ENCODE measurements around the gene MAP2K7.

Gene MAP2K7

GRCh38 chr19:7865262-7865911, 38.3 kb upstream of the MAP2K7 start:
- no peak overlapping the region for H3K4me3 ChIP-seq (ENCODE audit: low read length)
- no peak for DNase-seq (ENCODE audit: low read depth, low spot score)

DNA sequence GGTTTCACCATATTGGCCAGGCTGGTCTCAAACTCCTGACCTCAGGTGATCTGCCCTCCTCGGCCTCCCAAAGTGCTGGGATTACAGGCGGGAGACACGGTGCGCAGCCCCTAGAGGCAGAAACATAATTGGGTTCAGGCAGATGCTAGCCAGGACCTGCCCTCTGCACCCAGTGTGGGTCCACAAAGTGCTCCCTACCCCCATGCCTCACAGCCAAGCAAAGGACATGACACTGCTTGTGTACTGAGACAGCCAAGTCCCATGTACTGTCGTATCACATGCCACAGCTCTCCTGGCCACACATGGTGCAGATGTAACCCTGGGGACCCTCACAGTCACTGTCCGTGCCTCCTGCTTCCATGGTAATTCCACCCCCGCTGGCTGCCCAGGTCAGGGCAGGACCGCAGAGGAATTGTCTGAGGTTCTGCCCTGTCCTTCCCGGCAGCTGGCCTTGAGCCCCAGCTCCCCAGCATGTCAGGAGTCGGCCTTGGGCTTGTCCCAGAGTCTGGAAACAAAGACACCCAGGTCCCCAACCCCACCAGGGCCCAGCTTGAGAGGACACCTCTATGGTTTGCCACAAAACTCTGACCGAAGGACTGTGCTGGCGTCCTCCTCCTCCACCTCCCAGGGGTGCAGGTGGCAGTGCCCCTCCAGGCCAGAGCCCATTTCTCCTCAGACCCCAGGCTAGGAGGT, 37.1 kb upstream of the MAP2K7 start:
- DNase-seq (ENCODE audit: low read depth, low spot score): no peak

DNA sequence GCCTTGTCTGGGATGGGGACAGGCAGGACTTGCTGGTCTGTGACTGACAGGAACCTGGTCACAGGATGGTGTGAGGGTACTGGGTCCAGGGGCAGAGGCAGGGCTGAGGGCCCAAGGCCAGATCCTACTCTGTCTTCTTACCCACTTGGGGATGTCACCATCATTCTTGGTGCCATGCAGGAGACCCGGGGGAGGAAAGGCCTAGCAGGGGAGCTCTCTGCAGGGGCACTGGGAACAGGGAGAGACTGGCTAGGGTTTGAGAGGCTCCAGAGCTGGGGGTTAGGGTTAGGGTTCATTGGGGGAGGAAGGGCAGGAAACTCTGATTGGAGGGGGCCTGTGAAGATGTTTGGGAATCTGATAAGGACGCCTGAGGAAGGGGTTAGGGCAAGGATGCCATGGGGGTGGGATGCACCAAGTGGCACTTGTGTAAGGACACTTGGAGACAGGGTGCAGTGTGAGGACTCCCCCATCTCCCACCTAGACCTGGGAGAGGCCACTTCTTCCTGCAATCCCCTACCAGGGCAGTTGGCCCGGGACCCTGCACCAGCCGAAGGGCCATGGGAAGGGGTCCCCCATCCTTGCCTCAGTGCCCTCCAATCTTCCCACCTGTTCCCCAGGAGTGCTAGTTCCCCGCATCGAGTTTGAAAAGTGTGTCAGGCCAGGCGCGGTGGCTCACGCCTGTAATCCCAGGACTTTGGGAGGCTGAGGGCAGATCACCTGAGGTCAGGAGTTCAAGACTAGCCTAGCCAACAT, 36.4 kb upstream of the MAP2K7 start:
- H3K4me3 ChIP-seq (ENCODE audit: low read length): no peak overlapping the region
- no peak for DNase-seq (ENCODE audit: low read depth, low spot score)

More for the DNA sequence above, 37.1 kb upstream of the MAP2K7 start:
- no peak overlapping the region for H3K4me3 ChIP-seq (ENCODE audit: low read length)

DNA sequence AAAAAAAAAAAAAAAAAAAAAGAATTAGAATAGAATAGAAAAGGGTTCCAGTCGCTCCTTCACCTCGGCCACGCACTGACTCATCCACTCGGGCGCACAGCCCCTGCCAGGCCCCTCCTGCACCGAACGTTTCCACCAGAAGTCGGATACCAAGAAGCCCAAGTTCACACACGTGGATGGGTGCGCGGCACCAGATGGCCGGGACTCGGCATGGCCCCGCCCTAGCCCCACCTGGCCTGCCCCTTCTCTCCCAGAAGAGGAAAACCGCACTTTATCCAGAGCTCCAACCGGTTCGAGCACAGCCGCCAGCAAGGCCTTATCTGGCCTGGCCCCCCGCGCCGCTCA, 35.4 kb upstream of the MAP2K7 start:
- H3K4me3 ChIP-seq (ENCODE audit: low read length): no peak overlapping the region
- no peak for DNase-seq (ENCODE audit: low read depth, low spot score)

GRCh38 chr19:7868671-7869452, 34.8 kb upstream of the MAP2K7 start:
- peak; percentile 76 for DNase-seq (ENCODE audit: low read depth, low spot score)
- peak overlapping the region; percentile 51 for H3K4me3 ChIP-seq (ENCODE audit: low read length)

DNA sequence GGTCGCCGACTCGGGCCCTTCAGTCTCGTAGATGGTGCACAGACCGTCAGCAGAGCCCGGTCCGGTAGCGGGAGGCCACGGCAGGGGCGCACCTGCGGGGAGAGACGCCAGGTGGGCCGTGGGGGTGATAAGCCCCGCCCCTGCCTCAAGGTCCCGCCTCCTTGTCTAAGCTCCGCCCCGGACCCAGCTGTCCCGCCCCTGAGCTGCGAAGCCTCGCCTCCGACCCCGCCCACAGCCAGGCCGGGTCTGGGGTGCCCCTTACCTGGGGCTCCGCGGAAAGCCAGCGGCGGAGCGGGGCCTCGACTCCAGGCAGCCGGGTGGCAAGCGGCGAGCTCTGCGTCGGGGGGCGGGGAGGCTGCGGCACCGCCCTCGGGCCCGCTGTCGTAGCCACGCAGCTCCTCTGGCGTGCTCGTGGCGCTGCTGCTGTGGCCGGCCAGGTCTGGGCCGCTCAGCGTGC, 34.2 kb upstream of the MAP2K7 start:
- peak overlapping the region; percentile 37 for H3K4me3 ChIP-seq (ENCODE audit: low read length)
- DNase-seq (ENCODE audit: low read depth, low spot score): no peak

- no peak overlapping the region for H3K4me3 ChIP-seq (ENCODE audit: low read length)
- DNase-seq (ENCODE audit: low read depth, low spot score): peak; percentile 82
These were observed 33.7 kb upstream of the MAP2K7 start for GRCh38 chr19:7869910-7870511.

DNA sequence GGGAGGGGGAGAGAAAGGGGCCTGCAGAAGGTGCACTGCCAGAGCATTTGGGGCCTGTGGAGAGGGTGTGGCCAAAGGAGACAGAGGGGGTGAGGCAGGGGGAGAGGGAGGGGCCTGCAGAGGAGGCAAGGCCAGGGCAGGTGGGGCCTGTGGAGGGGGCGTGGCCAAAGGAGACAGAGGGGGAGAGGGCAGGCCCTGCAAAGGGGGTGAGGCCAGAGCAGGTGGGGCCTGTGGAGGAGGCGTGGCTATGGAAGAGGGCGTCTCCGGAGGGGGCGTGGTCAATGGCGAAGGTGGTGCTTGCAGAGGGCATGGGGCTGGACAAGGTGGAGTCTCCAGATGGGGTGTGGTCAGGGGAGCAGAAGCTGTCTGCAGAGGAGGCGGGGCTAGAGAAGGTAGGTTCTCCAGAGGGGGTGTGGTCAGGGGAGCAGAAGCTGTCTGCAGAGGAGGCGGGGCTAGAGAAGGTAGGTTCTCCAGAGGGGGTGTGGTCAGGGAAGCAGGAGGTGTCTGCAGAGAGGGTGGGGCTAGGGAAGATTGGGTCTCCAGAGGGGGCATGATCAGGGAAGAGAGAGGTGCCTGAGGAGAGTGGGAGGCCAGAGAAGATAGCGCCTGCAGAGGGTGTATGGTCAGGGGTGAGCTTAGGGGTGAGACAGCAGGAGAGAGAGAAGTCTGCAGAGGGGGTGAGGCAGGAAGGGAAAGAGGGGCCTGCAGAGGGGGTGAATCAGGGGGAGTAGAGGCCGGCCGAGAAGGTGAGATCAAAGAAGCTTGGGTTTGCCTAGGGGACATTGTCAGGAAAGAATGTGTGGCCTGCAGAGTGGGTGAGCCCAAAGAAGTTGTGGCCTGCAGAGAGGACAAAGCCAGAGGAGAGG, 32.9 kb upstream of the MAP2K7 start:
- DNase-seq (ENCODE audit: low read depth, low spot score): peak; percentile 86
- no peak overlapping the region for H3K4me3 ChIP-seq (ENCODE audit: low read length)

- no peak overlapping the region for H3K4me3 ChIP-seq (ENCODE audit: low read length)
- DNase-seq (ENCODE audit: low read depth, low spot score): peak; percentile 68
These were observed 32.0 kb upstream of the MAP2K7 start for GRCh38 chr19:7871437-7872305.

GRCh38 chr19:7872306-7873204, 31.1 kb upstream of the MAP2K7 start:
- DNase-seq (ENCODE audit: low read depth, low spot score): no peak
- no peak overlapping the region for H3K4me3 ChIP-seq (ENCODE audit: low read length)

GRCh38 chr19:7873304-7874075, 30.2 kb upstream of the MAP2K7 start:
- peak overlapping the region; percentile 48 for H3K4me3 ChIP-seq (ENCODE audit: low read length)
- no peak for DNase-seq (ENCODE audit: low read depth, low spot score)

GRCh38 chr19:7874076-7874896, 29.4 kb upstream of the MAP2K7 start, which contains the start of gene PRR36:
Gene PRR36, minus strand, starts transcription at chr19:7874390. Its CDS starts 701 bp downstream, at chr19:7873689.
- no peak for DNase-seq (ENCODE audit: low read depth, low spot score)
- H3K4me3 ChIP-seq (ENCODE audit: low read length): peak within 1 kb of the TSS; percentile 52

DNA sequence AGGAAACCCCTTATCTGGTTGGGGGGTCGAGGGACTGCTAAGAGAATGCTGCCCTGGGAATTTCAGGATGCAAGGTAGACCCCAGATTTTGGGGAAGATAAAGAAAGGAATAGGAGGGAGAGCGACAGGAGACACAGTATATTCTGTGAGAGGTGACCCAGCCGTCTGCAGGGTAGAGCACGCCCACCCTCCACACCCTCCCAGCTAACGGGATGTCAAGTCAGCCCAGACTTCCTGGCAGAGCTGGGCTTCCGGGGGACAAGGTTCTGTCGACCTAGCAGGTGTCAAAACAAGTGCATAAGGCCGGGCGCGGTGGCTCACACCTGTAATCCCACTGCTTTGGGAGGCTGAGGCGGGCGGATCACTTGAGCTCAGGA, 28.8 kb upstream of the MAP2K7 start:
- H3K4me3 ChIP-seq (ENCODE audit: low read length): peak overlapping the region; percentile 52; the same call in 1 of the 2 replicates

DNA sequence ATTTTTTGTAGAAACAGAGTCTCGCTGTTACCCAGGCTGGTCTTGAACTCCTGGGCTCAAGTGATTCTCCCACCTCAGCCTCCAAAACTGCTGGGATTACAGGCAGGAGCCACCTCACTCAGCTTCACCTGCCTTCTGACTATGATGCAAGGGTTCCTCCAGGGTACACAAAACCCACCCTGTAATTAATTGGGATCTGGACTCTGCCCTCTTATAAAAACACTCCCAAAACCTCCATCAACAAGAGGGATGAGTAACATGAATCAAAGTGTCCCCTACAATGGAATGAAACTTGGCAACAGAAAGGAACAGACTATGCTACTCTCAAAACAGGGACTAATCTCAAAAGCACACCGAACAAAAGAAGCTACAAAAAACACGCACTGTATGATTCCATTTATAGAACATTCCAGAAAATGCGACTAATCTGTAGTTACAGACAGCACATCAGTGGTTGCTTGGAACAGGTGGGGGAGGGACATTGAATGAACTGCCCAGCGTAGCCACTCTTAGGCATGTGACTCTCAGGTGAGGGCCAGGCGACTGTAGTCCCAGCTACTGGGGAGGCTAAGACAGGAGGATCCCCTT, 26.3 kb upstream of the MAP2K7 start:
- H3K4me3 ChIP-seq (ENCODE audit: low read length): no peak overlapping the region
- no peak for DNase-seq (ENCODE audit: low read depth, low spot score)

More for the DNA sequence above, 28.8 kb upstream of the MAP2K7 start:
- DNase-seq (ENCODE audit: low read depth, low spot score): no peak

Data from Jurkat, Clone E6-1 (cell line).